HG02610 (cell line): ENCODE measurements around the gene WEE1.

Source experiments
- ATAC-seq: cut with Tn5 transposase; IDR thresholded peaks from one replicate; pipeline ENCODE4 v1.9.1; 2021; ENCODE audit warnings: mild to moderate bottlenecking, moderate library complexity; ENCODE audit not compliant: unreplicated experiment

WEE1 gene

DNA sequence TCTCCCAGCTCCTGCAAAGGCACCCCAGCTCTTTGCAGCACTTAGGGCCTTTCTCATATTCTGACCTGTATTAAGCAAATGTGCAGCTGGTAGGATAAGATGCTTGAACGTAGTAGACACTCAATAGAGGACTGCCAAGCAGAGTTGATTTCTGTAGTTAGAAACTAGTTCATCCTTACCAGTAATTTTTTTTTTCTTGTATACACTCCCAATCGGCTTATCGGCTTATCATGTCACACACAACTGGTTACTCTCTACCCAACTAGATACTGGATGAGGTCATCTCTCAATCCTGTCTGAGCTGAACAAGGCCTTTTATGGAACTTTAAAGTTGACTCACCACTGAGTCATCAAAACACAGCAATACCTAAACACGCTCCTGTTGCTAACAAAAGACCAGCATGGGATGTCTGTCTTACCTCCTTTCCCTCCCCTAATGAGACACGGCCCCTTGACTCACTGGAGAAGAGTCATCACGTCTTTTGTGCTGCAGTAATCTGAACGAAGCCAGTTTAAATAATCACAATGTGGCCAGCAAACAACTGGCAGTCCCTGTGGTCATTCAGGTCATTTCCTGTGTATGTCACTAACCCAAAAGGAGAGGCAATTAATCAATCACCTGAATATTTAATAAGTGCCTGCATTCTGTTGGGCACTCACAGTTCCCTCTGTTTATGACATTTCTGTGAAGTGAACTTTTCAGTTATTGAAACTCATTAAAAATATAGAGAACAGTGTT lies 7.5 kb upstream of the WEE1 start:
- ATAC-seq, result peak; percentile 97

DNA sequence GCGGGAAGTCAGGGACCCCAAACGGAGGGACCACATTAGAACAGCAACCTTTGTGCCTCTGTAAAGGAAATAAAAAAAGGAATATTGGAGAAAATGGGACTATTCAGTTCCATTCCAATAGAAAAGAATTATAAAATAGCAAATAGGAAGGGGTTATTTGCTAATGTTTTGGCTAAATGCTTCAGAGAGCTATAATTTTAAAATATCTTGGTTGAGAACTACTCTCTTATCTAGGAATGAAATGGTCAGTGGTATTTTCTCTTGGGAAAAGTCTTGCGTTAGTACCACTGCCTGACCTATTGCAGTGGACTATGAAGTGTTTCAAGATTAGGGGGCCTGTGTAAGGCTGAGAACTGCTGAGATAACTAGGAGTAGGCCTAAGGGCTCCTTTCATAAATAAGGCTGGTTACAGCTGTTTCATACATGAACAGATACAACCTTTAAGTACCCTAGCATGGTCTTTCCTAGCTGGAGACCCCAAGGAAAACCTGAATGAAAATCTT lies 6.9 kb upstream of the WEE1 start:
- no peak for ATAC-seq

DNA sequence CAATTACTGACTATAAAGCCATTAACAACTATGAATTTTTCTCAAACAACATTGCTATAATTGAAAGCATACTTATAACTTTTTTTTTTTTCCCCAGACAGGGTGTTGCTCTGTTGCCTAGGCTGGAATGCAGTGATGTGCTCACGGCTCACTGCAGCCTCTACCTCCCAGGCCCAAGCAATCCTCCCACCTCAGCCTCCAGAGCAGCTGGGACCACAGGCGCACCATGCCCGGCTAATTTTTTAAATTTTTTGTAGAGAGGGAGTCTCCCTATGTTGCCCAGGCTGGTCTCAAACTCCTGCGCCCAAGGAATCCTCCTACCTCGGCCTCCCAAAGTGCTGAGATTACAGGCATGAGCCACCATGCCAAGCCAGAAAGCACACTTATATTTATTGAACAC lies 6.1 kb upstream of the WEE1 start:
- no peak for ATAC-seq

DNA sequence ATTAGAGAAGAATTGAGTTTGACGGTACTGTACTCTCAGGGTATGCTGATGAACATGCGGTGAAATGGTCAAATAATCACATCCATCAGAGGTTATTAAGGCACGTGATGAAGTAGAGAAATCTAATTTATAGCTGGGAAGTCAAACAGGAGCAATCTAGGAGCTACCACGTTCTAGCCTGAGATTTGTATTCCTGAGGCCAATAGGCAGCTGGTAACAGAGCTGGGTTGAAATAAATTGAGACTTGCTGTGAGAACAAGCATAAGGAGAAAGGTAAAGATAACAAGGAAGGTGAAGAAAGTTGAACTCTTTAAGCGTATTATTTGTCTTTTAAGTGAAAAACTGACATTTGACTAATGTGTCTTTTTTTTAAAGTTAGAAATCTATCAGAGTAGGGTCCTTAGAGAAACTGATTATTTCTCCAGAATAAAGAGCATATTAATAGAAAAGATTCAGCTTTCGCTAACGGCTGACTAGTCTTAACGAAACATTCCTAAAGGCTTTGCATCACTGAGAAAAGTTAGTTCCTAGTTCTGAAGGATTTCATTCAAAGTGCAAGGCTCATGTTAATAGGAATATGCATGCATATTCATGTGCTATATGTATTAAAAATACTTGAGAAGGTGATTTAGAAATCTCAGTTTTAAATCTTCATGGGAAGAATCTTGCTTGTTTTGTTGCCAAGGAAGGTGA lies 5.2 kb upstream of the WEE1 start:
- ATAC-seq, result no peak

DNA sequence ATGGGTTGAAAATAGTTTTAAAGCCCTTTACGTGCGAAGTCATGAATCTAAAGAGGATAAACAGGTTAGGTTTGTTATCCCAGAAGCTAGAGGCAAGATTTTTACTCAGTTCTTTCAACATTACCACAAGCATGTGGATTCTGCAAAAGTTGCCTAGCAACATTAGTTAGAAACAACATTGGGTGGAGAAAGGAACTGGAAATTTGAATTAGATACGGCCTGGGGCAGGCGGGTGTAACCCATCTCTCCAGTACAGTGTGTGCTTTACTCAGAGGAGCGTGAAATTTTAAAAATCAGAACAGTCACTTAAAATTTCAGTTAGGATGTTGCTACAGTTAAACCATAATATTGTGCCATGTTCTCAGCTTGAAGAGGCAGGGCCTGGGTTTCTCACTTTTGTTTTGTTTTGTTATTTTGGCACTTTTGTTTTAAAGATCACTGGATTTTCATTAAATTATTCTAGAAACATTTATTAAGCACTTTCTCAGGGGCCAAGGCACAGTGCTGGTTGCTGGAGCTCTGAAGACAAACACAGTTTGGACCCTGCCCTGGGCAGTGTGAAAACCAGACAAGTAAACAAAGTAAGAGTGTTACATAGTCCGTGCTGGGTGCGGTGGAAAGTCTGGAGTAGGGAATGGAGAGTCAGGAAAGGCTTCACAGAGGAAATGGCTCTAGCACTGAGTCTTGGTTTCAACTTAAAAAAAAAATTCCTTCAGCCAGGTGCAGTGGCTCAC lies 4.4 kb upstream of the WEE1 start:
- no peak for ATAC-seq

DNA sequence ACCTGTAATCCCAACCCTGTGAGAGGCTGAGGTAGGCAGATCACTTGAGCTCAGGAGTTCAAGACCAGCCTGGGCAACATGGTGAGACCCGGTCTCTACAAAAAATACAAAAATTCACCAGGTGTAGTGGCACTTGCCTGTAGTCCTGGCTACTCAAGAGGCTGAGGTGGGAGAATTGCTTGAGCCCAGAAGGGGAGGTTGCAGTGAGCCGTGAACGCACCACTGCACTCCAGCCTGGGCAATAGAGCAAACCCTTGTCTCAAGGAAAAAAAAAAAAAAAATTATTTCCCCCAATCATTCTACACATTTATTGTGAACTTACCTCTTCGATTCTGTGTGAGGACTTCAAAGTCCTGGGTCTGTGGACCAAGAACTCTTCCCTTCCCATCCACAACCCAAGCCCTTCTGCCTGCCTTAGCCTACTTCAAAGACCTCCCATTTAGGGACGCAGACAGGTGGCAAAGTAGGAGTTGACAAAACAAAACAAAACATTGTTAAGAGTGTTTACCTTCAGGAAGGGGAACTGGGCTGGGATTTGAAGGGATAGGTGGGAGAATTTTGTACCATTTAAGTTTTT lies 3.8 kb upstream of the WEE1 start:
- ATAC-seq, result no peak

DNA sequence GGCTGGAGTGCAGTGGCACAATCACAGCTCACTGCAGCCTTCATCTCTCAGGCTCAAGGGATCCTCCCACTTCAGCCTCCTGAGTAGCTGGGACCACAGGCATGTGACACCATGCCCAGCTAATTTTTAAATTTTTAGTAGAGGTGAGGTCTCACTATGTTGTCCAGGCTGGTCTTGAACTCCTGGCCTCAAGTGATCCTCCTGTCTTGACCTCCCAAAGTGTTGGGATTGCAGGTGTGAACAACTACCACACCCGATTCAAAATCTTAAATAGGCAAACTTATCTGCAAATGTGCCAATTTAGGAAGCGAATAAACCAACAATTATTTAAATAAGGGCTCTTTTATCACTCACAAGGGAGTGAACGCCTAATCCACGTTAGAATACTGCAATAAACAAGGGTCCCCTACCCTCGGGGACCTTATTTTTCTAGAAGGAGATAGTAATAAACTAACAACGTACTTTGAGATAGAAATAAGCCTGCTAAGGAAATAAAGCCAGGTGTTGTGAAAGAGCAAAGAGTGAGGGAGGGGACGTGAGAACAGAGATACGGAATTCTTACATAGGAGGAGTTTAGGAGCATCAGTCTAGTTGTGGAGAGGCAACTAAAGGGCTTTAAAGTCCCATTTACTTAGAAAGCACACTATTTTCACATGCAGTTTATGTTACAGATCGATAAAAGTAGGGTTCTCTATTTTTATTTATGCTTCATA lies 3.0 kb upstream of the WEE1 start:
- no peak for ATAC-seq

DNA sequence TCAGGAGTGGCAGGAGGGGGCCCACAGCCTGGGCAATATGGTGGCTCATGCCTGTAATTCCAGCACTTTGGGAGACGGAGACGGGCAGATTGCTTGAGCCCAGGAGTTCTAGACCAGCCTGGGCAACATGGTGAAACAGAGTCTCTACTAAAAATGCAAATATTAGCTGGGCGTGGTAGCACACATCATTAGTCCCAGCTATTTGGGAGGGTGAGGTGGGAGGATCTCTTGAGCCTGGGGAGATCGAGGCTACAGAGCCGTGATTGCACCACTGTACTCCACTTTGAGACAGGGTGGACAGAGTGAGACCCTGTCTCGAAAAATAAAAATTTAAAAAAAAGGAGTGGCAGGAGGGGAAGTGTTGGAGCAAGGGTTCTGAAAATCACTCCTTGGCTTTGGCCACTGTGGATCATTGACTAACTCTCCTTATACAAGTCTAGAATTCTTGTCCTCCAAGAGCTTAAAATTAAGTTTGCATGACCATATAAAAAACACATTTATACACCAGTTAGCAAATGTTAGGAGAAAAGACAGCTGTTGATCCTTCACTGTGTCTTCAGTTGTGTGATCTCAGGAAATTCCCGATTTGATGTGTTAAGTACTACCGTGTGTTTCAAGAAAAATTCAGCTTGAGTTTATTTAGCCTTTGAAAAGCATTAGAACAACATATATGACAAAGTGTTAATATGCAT lies 2.3 kb upstream of the WEE1 start:
- no peak for ATAC-seq

DNA sequence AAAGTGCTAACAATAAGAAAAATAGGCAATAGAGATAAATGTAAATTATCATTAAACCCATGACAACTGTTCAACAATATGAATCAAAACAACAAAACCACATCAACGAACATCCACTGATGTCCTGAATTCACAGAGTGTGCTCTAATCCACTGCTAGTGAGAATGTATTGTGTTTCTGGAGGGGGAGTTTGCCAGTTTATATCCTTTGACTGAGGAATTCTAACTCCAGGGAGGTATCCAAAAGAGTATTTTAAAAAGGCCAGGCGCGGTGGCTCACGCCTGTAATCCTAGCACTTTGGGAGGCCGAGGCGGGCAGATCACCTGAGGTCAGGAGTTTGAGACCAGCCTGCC lies 1.7 kb upstream of the WEE1 start:
- ATAC-seq, result no peak

DNA sequence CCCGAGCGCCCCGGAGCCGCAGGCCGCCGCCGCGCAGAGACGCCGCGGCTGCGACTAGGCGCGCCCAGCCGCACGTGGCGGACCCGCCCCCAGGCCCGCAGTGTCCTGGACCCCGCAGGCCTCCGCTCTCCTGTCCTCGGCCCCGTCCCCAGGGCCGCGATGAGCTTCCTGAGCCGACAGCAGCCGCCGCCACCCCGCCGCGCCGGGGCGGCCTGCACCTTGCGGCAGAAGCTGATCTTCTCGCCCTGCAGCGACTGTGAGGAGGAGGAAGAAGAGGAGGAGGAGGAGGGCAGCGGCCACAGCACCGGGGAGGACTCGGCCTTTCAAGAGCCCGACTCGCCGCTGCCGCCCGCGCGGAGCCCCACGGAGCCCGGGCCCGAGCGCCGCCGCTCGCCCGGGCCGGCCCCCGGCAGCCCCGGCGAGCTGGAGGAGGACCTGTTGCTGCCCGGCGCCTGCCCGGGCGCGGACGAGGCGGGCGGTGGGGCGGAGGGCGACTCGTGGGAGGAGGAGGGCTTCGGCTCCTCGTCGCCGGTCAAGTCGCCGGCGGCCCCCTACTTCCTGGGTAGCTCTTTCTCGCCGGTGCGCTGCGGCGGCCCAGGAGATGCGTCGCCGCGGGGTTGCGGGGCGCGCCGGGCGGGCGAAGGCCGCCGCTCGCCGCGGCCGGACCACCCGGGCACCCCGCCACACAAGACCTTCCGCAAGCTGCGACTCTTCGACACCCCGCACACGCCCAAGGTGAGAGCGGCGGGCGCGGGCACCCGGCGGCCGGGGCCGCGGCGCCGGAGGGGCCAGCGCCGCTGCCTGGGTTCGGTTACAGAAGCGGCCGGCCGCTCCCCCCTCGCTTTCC lies 528 bp downstream of the WEE1 start:
- no peak for ATAC-seq

DNA sequence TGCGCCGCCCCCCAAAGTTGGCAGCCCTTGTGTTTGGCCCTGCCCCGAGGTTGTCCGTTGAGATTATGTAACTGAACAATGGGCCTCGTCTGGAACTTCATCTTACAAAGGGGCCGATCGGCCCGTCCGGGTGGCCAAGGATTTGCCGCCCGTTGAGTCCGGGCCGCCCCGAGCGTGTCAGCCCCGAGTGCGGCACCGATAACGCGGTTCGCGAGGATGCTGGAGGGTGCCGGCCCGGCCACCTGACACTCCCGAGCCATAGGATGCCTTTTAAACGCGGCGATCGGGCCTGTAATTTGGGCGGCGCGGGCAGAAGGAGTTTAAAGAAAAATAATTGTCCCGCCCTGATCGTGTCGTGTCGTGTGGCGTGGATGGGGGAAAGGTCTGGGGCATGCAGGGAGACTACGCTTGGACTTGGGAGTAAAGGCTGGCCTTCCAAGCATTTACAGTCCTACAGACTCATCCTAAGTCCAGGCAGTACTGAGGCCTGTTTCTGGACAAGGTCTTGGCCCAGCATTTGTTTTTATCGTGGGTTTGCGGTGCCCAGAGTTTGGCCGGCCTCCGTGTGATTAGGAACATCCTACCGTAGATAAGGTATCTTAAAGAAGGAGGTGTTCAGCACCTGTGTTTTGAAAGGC lies 1.3 kb downstream of the WEE1 start:
- no peak for ATAC-seq

DNA sequence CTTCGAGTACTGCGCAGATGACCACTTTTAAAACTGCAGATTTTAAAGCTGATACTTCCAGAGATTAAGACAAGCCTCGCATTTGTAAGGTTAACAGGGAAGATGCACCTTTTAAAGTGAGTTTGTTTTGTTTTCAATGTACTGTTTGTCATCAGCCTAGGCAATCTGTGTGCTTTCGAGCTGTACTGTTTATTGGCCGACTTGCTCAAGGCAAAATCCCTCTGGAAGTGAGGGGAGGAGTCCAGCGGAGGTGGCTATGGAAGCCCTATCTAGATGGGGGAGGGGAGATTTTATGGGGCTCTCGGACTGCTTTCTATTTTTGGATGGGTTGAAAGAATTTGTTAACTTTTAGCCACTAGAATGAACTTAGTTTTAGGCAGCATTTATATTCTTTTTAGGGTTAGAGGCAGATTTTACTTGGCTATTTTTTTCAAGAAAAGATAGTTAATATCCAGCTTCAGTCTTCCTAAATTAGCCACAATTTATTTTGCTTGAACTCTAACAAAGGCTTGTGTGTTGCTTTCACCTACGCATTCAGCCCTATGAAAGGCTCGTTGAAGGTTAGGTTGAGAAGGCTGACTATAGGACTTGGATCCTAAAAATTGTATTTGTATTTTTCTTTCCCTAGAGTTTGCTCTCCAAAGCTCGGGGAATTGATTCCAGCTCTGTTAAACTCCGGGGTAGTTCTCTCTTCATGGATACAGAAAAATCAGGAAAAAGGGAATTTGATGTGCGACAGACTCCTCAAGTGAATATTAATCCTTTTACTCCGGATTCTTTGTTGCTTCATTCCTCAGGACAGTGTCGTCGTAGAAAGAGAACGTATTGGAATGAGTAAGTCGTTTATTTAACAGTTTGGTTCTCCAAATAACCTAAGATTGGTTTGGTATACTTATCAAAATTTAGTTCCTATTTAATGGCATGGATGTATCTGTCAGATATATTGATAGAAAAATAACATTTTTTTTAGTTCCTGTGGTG lies 2.1 kb downstream of the WEE1 start:
- no peak for ATAC-seq

DNA sequence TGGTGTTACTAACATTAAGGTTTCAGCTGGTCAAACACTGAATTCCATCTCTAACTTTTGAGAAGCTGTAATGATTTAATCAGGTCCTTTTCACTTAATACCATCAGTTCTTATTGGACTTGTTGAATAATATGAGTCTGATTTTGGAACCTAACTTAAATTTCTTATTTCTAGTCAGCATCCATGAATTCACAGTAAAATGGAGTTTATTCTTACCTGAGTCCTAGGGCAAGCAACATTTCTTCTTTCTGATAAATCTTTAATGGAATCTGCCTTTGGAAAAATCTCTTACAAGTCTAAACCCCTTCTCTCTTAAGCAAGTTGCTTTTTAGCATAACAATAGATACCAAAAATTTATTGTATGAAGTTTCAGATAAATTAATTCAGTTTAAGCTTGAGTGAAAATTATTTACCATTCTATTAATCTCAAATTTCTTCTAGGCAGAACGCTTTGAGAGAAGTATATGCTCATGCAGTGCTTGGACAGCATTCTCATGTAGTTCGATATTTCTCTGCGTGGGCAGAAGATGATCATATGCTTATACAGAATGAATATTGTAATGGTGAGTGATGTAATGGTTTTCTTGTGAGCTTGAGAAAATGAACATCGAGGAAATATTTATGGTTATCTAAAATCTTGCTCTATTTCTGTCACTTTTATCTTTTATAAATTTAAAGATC lies 3.4 kb downstream of the WEE1 start:
- ATAC-seq, result no peak

DNA sequence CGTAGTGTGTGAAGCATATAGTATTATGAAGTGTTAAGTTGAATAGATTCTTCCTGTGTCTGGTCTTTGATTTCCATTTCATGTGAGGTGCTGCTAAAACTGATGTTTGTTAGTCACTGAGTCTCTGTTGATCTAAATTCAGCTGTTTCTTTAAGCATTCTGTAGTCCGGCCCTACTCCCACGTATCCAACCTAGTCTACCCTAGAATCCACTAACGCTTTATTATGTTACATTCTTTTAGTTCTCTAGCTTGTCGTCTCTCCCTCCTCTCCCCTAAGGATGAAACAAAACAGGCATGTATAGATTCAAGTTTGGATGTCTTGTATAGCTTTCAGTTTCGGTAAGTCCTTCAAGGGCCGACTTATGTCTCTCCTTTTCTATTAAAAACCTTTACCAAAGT lies 4.1 kb downstream of the WEE1 start:
- ATAC-seq, result no peak

DNA sequence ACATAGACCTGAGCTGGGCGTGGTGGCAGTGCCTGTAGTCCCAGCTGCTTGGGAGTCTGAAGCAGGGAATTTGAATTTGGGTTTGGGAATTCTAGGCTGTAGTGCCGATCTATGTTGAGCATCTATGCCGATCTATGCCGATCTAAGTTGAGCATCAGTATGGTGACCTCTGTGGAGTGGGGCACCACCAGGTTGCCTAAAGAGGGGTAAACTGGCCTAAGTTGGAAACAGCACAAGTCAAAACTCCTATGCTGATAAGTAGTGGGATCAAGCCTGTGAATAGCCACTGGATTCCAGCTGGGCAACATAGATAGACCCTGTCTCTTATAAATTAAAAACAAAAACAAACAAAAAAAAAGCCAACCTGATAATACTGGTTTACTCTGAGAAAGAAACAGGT lies 7.4 kb downstream of the WEE1 start:
- no peak for ATAC-seq

DNA sequence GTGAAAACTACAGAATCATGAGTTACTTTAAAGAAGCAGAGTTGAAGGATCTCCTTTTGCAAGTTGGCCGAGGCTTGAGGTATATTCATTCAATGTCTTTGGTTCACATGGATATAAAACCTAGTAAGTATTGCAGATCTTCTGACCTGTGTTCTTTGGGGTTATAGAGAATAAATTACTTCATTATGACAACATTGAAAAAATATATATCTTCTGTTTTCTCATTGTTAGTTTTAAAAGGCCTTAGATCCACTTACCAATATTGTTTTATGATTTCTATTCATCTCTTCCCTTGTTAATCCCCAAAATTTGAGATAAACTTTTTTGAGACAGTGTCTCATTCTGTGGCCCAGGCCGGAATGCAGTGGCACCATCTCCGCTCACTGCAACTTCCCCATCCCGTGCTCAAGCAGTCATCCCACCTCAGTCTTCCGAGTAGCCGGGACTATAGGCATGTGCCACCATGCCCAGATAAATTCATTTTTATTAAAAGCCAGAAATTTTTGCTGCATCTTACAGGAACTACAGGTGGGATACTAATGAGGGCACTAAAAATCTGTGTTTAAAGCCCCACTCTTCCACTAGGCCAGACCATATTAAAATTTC lies 8.2 kb downstream of the WEE1 start:
- ATAC-seq, result no peak

DNA sequence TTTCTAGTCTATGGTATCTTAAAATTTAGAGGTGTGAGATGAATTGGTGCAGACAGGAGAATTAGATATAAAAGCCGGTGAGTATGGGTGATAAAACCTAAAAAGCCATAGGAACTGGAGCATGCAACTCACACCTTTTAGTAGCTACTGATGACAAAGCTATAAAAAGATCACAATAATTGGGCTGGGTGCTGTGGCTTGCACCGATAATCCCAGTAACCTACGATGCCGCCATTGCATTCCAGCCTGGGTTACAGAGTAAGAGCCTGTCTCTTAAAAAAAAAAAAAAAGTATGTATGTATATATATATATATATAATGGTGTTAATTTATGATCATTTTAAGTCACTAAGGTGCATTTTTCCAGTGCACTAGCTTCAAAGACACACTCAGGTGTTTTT lies 17.2 kb downstream of the WEE1 start:
- no peak for ATAC-seq
